ENCODE results near the gene TUT4. TPM values are rescaled to one million over a fixed set of nuclear protein-coding genes. Genes with fewer than 3 reads are reported as not detected.

TUT4 gene
- total and polyA plus RNA-seq, 2 experiments from 2014 or later: 42.6 to 93.3 TPM

GRCh38 chr1:52544665-52545525 lies 8.0 kb downstream of the TUT4 start:
- no peaks in the 10 kb centered on the region for H3K9me3 ChIP-seq (ENCODE audit: low read depth)

GRCh38 chr1:52542085-52542688 lies 10.7 kb downstream of the TUT4 start:
- no peak for TF ChIP-seq CTCF (IDR thresholded peaks at IDR 0.05; ENCODE audit: low read depth, low read length)

More at GRCh38 chr1:52544665-52545525, 8.0 kb downstream of the TUT4 start:
- no peaks in the 10 kb centered on the region for H3K4me1 ChIP-seq (ENCODE audit: low read depth)
- peak in 1 of 2 donors; percentile 52 for DNase-seq (ENCODE audit: low read depth in 1 of 2, low spot score in 1 of 2)
- no peak overlapping the region for H3K27ac ChIP-seq
- H3K27me3 ChIP-seq: no peaks in the 10 kb centered on the region
- H3K4me3 ChIP-seq: no peak overlapping the region
- H3K36me3 ChIP-seq: no peaks in the 10 kb centered on the region
- TF ChIP-seq CTCF (IDR thresholded peaks at IDR 0.05; ENCODE audit: low read depth, low read length): no peak

DNA sequence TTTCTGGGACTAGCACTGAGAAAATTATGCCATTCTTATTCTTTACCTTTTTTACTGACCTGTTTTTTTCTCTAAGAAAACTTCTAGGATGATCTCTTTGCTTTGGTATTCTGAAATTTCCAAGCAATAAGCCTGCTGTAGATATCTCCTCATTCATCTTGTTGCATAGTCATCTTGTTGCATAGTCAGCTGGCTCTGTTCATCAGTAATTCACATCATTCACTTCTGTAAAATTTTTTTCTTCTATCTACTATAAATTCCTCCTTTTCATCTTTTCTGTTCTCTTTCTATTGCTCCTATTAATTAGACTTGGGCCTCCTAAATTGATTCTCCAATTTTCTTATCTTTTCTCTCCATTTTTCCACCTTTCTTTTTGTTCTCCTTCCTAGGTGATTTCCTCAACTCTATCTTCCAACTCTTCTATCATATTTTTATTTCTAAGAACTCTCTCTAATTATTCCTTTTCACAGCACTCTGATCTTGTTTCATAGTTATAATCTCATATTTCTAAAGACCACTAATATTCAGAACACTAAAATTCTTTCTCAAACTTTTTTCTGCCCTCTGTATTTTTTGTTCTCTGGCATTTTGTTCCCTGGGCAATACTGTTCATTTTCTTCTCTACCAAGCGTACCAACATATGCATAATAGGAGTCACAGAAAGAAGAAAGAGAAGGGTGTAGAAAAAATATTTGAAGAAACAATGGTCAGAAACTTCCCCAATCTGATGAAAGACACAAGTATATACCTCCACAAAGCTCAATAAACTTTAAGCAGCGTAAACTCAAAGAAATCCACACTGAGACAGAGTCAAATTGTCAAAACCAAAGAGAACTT lies 17.7 kb downstream of the TUT4 start:
- DNase-seq (ENCODE audit: low read depth in 1 of 2, low spot score in 1 of 2): no peak
- Histone ChIP-seq H3K27me3 (no peaks in the 10 kb centered on the region), H3K27ac (no peak overlapping the region), H3K4me3 (no peak overlapping the region), H3K36me3 (no peaks in the 10 kb centered on the region), H3K4me1 (ENCODE audit: low read depth) (no peaks in the 10 kb centered on the region), H3K9me3 (ENCODE audit: low read depth) (no peaks in the 10 kb centered on the region)
- TF ChIP-seq CTCF (IDR thresholded peaks at IDR 0.05; ENCODE audit: low read depth, low read length): no peak

More at GRCh38 chr1:52542085-52542688, 10.7 kb downstream of the TUT4 start:
- no peaks in the 10 kb centered on the region for H3K9me3 ChIP-seq (ENCODE audit: low read depth)
- H3K4me1 ChIP-seq (ENCODE audit: low read depth): no peaks in the 10 kb centered on the region
- H3K36me3 ChIP-seq: no peaks in the 10 kb centered on the region
- DNase-seq (ENCODE audit: low read depth in 1 of 2, low spot score in 1 of 2): no peak
- H3K4me3 ChIP-seq: no peak overlapping the region
- no peaks in the 10 kb centered on the region for H3K27me3 ChIP-seq
- H3K27ac ChIP-seq: no peak overlapping the region

DNA sequence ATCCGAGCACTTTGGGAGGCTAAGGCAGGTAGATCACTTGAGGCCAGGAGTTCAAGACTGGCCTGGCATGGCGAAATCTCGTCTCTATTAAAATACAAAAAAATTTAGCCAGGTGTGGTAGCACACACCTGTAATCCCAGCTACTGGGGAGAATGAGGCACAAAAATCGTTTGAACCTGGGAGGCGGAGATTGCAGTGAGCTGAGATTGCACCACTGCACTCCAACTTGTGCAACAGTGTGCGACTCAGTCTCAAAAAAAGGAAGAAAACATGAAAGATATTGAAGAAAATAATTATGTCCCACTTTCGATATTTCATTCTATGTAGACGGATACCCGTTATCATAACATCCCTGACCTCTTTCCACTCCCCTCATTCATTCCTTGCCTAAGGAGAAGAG lies 19.2 kb downstream of the TUT4 start:
- TF ChIP-seq CTCF (IDR thresholded peaks at IDR 0.05; ENCODE audit: low read depth, low read length): no peak
- Histone ChIP-seq H3K27me3 (no peaks in the 10 kb centered on the region), H3K36me3 (no peaks in the 10 kb centered on the region), H3K4me1 (ENCODE audit: low read depth) (no peaks in the 10 kb centered on the region), H3K9me3 (ENCODE audit: low read depth) (no peaks in the 10 kb centered on the region), H3K4me3 (no peak overlapping the region), H3K27ac (no peak overlapping the region)
- DNase-seq (ENCODE audit: low read depth in 1 of 2, low spot score in 1 of 2): no peak

DNA sequence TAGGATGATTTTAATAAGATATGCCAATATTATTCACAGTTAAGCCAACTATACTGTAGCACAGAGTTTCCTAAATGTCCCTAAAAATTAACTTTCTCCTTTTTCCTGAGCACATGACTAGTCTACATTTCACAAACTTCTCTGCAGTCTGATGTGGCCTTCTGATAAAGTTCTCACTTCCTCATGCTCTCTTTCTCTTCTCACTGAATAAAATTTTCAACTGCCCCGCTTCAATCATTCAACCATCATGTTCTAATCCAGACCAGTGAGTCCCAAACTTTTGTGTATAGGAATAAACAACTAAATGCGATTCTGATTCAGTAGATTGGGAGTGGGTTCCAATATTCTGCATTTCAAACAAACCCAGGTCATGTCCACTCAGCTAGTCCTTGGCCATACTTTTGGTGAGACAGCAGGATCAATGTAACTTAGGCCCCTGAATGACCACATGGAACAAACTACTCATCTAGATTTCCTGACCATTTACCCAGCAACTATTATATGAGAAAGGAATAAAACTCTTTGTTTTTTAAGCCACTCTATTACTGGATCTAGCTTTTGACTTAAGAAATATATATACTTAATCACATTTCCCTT lies 20.1 kb downstream of the TUT4 start:
- Histone ChIP-seq H3K4me3 (no peak overlapping the region), H3K9me3 (ENCODE audit: low read depth) (no peaks in the 10 kb centered on the region), H3K27ac (no peak overlapping the region), H3K27me3 (no peaks in the 10 kb centered on the region), H3K4me1 (ENCODE audit: low read depth) (no peaks in the 10 kb centered on the region), H3K36me3 (no peaks in the 10 kb centered on the region)
- no peak for DNase-seq (ENCODE audit: low read depth in 1 of 2, low spot score in 1 of 2)
- no peak for TF ChIP-seq CTCF (IDR thresholded peaks at IDR 0.05; ENCODE audit: low read depth, low read length)

Measured in cardiac muscle cell (in vitro differentiated cells and primary cell).